ENCODE measurements around the gene SMG7.

Gene SMG7

GRCh38 chr1:183569801-183570200, 97.5 kb downstream of the SMG7 start:
- H3K9me3 ChIP-seq (ENCODE audit: control insufficient read depth, insufficient read depth, low read length): no peaks in the 10 kb centered on the region
- H3K4me2 ChIP-seq (ENCODE audit: low read length): no peak overlapping the region
- H3K79me2 ChIP-seq (ENCODE audit: control insufficient read depth, low read length): no peaks in the 10 kb centered on the region
- H3K27me3 ChIP-seq (ENCODE audit: control insufficient read depth, low read length): peaks cover 27% of the 10 kb centered on the region
- H3K4me3 ChIP-seq (ENCODE audit: low read length): no peak overlapping the region
- H3F3A ChIP-seq (ENCODE audit: control insufficient read depth, insufficient read depth): no peaks in the 10 kb centered on the region
- H3K9me2 ChIP-seq (replicated peaks; ENCODE audit: control insufficient read depth, low read length): no peaks in the 10 kb centered on the region
- no peaks in the 10 kb centered on the region for H3K36me3 ChIP-seq (ENCODE audit: control insufficient read depth, low read length)
- TF ChIP-seq CTCF (IDR thresholded peaks at IDR 0.05; ENCODE audit: low read depth, low read length, poor library complexity, severe bottlenecking) (no peak), EZH2phosphoT487 (IDR thresholded peaks at IDR 0.05; ENCODE audit: borderline replicate concordance, low read length) (no peak)
- peaks cover 4% of the 10 kb centered on the region; the same call in 1 of the 2 replicates for H3K4me1 ChIP-seq (ENCODE audit: control insufficient read depth, low read length)
- no peak overlapping the region for H3K27ac ChIP-seq (ENCODE audit: low read depth, low read length)
- H4K20me1 ChIP-seq (ENCODE audit: control insufficient read depth, insufficient read depth, low read depth, low read length): no peaks in the 10 kb centered on the region

DNA sequence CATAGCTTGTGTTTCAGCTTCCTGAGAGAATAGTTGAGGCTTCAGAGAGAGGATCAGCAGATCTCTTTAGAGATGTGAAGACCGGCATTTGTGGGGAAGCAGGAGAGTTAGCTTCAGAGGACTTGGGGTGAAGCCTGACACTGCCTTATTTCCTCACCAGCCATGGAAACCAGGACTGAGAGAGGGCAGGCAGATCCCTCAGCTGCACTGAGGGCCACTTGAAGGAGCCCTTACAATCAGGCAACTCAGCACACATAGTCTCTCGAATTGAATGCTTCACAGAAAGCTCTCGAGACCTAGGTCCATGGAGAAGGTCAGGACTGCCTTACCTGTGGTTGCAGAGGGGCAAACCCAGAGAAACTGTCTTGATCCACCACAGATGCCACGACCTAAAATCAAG, 98.2 kb downstream of the SMG7 start:
- TF ChIP-seq CTCF (IDR thresholded peaks at IDR 0.05; ENCODE audit: low read depth, low read length, poor library complexity, severe bottlenecking) (no peak), EZH2phosphoT487 (IDR thresholded peaks at IDR 0.05; ENCODE audit: borderline replicate concordance, low read length) (no peak)
- H3K4me1 ChIP-seq (ENCODE audit: control insufficient read depth, low read length): peaks cover 4% of the 10 kb centered on the region; the same call in 1 of the 2 replicates
- H3K36me3 ChIP-seq (ENCODE audit: control insufficient read depth, low read length): no peaks in the 10 kb centered on the region
- H3K4me3 ChIP-seq (ENCODE audit: low read length): no peak overlapping the region
- H3K4me2 ChIP-seq (ENCODE audit: low read length): no peak overlapping the region
- no peaks in the 10 kb centered on the region for H3K9me2 ChIP-seq (replicated peaks; ENCODE audit: control insufficient read depth, low read length)
- H3K79me2 ChIP-seq (ENCODE audit: control insufficient read depth, low read length): no peaks in the 10 kb centered on the region
- no peak overlapping the region for H3K27ac ChIP-seq (ENCODE audit: low read depth, low read length)
- H3K9me3 ChIP-seq (ENCODE audit: control insufficient read depth, insufficient read depth, low read length): no peaks in the 10 kb centered on the region
- H3K27me3 ChIP-seq (ENCODE audit: control insufficient read depth, low read length): peaks cover 28% of the 10 kb centered on the region
- no peaks in the 10 kb centered on the region for H3F3A ChIP-seq (ENCODE audit: control insufficient read depth, insufficient read depth)
- no peaks in the 10 kb centered on the region for H4K20me1 ChIP-seq (ENCODE audit: control insufficient read depth, insufficient read depth, low read depth, low read length)

DNA sequence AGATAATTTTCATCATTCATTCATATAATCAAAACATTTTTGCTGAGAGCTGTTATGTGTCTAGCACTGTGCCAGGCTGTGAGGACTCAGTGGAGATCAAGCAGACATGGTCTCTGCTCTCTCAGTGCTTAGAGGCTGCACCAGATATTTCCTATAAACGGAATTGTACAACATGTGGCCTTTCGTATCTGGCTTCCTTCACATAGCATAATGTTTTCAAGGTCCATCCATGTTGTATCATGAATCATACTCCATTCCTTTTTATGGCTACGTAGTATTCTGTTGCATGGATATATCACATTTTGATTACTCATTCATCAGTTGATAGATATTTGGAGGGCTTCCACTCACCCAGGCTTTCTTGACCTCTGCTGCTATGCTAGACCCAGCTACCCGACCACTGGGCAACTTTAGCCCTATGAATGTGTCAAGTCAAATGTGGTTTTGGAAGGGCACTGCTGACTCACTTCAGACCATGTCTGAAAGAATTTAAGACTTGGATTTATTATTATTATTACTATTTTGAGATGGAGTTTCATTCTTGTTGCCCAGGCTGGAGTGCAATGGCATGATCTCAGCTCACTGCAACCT, 99.5 kb downstream of the SMG7 start:
- Histone ChIP-seq H4K20me1 (ENCODE audit: control insufficient read depth, insufficient read depth, low read depth, low read length) (no peaks in the 10 kb centered on the region), H3K4me2 (ENCODE audit: low read length) (no peak overlapping the region), H3K4me1 (ENCODE audit: control insufficient read depth, low read length) (peaks cover 4% of the 10 kb centered on the region; the same call in 1 of the 2 replicates), H3K27me3 (ENCODE audit: control insufficient read depth, low read length) (peaks cover 38% of the 10 kb centered on the region), H3K4me3 (ENCODE audit: low read length) (no peak overlapping the region), H3K9me2 (replicated peaks; ENCODE audit: control insufficient read depth, low read length) (no peaks in the 10 kb centered on the region), H3K27ac (ENCODE audit: low read depth, low read length) (no peak overlapping the region), H3F3A (ENCODE audit: control insufficient read depth, insufficient read depth) (no peaks in the 10 kb centered on the region), H3K79me2 (ENCODE audit: control insufficient read depth, low read length) (no peaks in the 10 kb centered on the region), H3K36me3 (ENCODE audit: control insufficient read depth, low read length) (no peaks in the 10 kb centered on the region), H3K9me3 (ENCODE audit: control insufficient read depth, insufficient read depth, low read length) (no peaks in the 10 kb centered on the region)
- TF ChIP-seq CTCF (IDR thresholded peaks at IDR 0.05; ENCODE audit: low read depth, low read length, poor library complexity, severe bottlenecking) (no peak), EZH2phosphoT487 (IDR thresholded peaks at IDR 0.05; ENCODE audit: borderline replicate concordance, low read length) (no peak)
